Measurements from ENCODE around the gene F10. TPM values are rescaled to one million over a fixed set of nuclear protein-coding genes. Genes with fewer than 3 reads are reported as not detected.
"Not testable (repeated sequence)": the region's sequence is repeated elsewhere in the genome, so short reads cannot be mapped to it uniquely, and the experiment has no call there.

F10 gene
- total and polyA plus RNA-seq, 4 donors: 2.5 to 18.8 (median 7.7) TPM

DNA sequence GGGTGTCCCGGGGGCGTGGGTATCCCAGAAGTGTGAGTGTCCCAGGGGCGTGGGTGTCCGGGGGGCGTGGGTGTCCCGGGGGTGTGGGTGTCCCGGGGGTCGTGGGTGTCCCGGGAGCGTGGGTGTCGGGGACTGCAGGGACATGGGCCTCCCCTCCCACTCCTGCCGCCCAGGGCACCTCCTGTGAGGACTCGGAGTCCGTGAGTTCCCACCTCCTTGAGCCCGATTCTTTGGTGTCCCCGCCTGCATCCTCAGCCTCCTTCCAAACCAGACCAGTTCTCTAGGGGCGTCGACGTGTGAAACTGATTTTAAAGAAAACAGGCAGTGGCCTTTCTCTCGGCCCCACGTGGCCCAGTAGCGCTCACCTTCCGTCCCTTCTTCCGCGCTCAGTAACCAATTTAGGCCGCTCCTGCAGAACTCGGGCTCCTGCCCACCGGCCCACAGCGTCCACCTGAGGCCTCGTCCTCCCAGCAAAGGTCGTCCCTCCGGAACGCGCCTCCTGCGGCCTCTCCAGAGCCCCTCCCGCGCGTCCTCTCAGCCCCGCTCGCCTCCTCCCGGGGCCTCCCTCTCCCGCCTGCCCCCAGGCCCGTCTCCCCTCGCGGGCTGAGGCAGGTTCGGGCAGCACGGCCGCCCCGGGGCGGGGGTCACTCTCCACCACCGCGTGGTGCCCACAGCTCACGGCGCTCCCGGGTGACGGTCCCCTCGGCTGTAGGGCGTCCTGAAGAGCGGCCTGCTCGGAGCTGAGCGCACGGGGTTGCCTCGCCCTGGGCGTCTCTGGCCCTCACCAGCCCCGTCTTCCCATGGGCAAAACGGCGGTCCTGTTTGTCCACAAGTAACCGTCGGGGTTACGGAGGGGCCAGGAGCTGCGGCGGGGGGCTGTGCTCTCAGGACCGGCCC is 13.2 kb upstream of the F10 start:
- H3K4me1 ChIP-seq (ENCODE audit: control insufficient read depth in 5 of 5, insufficient read depth in 5 of 5, low read length in 5 of 5): peaks cover 0 to 20% (median 6%) of the 10 kb centered on the region in 5 donors
- DNase-seq (no peak), ATAC-seq (ENCODE audit: insufficient read depth, low FRiP score) (no peak)
- H3K27me3 ChIP-seq (ENCODE audit: control insufficient read depth in 3 of 3, insufficient read depth in 3 of 3, low read length in 2 of 3): peaks cover 3 to 14% (median 14%) of the 10 kb centered on the region in 3 donors
- no peak overlapping the region for H3K27ac ChIP-seq (ENCODE audit: low read depth in 1 of 2, low read length in 1 of 2)
- H3K9me3 ChIP-seq (ENCODE audit: control insufficient read depth in 4 of 4, insufficient read depth in 3 of 4, low read length in 3 of 4): peaks cover 0 to 6% (median 0%) of the 10 kb centered on the region in 4 donors
- 33 to 37% methylated on average over 69 to 73 of the region's 73 CpGs for WGBS, 2 donors
- no peak overlapping the region for H3K9ac ChIP-seq (ENCODE audit: insufficient read depth in 1 of 2, low read length in 2 of 2)
- H3K4me3 ChIP-seq: no peak overlapping the region
- no peaks in the 10 kb centered on the region for H3K36me3 ChIP-seq (ENCODE audit: control insufficient read depth in 4 of 4, insufficient read depth in 4 of 4, low read length in 4 of 4)
- TF ChIP-seq, protein P1, sequence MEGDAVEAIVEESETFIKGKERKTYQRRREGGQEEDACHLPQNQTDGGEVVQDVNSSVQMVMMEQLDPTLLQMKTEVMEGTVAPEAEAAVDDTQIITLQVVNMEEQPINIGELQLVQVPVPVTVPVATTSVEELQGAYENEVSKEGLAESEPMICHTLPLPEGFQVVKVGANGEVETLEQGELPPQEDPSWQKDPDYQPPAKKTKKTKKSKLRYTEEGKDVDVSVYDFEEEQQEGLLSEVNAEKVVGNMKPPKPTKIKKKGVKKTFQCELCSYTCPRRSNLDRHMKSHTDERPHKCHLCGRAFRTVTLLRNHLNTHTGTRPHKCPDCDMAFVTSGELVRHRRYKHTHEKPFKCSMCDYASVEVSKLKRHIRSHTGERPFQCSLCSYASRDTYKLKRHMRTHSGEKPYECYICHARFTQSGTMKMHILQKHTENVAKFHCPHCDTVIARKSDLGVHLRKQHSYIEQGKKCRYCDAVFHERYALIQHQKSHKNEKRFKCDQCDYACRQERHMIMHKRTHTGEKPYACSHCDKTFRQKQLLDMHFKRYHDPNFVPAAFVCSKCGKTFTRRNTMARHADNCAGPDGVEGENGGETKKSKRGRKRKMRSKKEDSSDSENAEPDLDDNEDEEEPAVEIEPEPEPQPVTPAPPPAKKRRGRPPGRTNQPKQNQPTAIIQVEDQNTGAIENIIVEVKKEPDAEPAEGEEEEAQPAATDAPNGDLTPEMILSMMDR (IDR thresholded peaks at IDR 0.05; ENCODE audit: control extremely low read depth, extremely low read depth): no peak

DNA sequence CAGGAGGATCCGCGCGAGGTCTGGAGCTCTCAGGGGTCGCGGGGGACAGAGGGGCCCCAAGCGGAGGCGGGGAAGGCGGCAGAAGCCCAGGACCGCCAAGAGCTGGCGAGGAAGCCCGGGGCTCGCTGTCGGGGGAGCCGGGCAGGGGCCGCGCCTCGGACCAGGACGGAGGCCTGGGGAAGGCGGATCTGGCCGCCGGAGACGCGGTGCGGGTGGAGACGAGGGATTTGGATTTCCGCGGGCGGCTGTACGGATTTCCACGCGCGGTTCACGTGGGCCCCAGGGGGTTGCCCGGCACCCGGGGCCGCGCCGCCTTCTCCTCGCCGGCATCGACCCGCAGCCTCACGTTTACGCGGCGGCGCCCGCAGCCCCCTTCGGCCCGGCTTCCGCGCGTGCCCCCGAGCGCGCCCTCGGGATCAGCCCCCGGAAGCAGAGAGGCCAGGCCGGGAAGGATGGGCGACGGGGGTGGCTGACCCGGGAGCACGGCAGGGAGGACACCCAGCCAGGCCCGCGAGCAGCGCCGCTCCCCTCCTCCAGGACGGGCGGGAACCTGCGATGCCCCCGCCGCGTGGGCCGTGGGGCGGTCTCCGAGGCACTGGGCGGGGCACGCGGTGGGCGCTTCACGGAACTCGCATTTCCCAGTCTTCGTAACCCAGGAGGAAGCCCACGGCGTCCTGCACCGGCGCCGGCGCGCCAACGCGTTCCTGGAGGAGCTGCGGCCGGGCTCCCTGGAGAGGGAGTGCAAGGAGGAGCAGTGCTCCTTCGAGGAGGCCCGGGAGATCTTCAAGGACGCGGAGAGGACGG is 12.3 kb upstream of the F10 start:
- DNase-seq: peak in 1 of 3 donors; percentile 46
- no peaks in the 10 kb centered on the region for H3K36me3 ChIP-seq (ENCODE audit: control insufficient read depth in 4 of 4, insufficient read depth in 4 of 4, low read length in 4 of 4)
- H3K4me1 ChIP-seq (ENCODE audit: control insufficient read depth in 5 of 5, insufficient read depth in 5 of 5, low read length in 5 of 5): peaks cover 0 to 17% (median 3%) of the 10 kb centered on the region in 5 donors
- H3K9me3 ChIP-seq (ENCODE audit: control insufficient read depth in 4 of 4, insufficient read depth in 3 of 4, low read length in 3 of 4): peaks cover 0 to 6% (median 0%) of the 10 kb centered on the region in 4 donors
- ATAC-seq (ENCODE audit: insufficient read depth, low FRiP score): peak; percentile 19
- H3K27ac ChIP-seq (ENCODE audit: low read depth in 1 of 2, low read length in 1 of 2): no peak overlapping the region
- H3K27me3 ChIP-seq (ENCODE audit: control insufficient read depth in 3 of 3, insufficient read depth in 3 of 3, low read length in 2 of 3): peaks cover 3 to 14% (median 14%) of the 10 kb centered on the region in 3 donors
- TF ChIP-seq, protein P1 (IDR thresholded peaks at IDR 0.05; ENCODE audit: control extremely low read depth, extremely low read depth): no peak
- peak overlapping the region; percentile 13 for H3K4me3 ChIP-seq
- 1 to 2% methylated on average over 83 to 99 of the region's 99 CpGs for WGBS, 2 donors
- H3K9ac ChIP-seq (ENCODE audit: insufficient read depth in 1 of 2, low read length in 2 of 2): no peak overlapping the region

DNA sequence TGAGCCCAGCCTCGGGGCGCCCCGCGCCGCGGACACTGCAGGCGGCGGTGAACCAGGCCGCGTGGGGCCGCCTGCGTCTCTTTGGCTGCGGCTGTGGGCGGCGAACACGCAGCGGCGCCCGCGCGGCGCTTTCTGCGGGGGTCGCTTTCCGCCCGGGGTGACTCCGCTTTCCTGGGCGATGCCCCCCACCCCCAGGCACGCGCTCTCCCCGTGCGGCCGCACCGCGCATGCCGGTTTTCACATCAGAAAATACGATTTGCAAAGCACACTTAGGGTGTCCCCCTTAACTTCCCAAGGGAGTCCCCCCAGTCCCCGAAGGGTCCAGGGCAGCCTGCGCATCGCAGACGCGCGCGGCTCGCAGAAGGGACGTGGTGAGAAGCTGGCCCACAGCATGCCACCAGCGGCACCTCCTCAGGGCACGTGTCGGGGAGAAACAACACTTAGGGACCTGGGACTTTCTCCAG is 11.7 kb upstream of the F10 start:
- Histone ChIP-seq H3K27me3 (ENCODE audit: control insufficient read depth in 3 of 3, insufficient read depth in 3 of 3, low read length in 2 of 3) (peaks cover 3 to 14% (median 14%) of the 10 kb centered on the region in 3 donors), H3K36me3 (ENCODE audit: control insufficient read depth in 4 of 4, insufficient read depth in 4 of 4, low read length in 4 of 4) (no peaks in the 10 kb centered on the region), H3K4me1 (ENCODE audit: control insufficient read depth in 5 of 5, insufficient read depth in 5 of 5, low read length in 5 of 5) (peaks cover 0 to 12% (median 0%) of the 10 kb centered on the region in 5 donors), H3K27ac (ENCODE audit: low read depth in 1 of 2, low read length in 1 of 2) (no peak overlapping the region), H3K4me3 (no peak overlapping the region), H3K9ac (ENCODE audit: insufficient read depth in 1 of 2, low read length in 2 of 2) (no peak overlapping the region), H3K9me3 (ENCODE audit: control insufficient read depth in 4 of 4, insufficient read depth in 3 of 4, low read length in 3 of 4) (peaks cover 0 to 6% (median 0%) of the 10 kb centered on the region in 4 donors)
- ATAC-seq (ENCODE audit: insufficient read depth, low FRiP score) (no peak), DNase-seq (peak in 1 of 3 donors; percentile 51)
- TF ChIP-seq, protein P1 (IDR thresholded peaks at IDR 0.05; ENCODE audit: control extremely low read depth, extremely low read depth): no peak
- 20 to 26% methylated on average over 35 to 49 of the region's 49 CpGs for WGBS, 2 donors

DNA sequence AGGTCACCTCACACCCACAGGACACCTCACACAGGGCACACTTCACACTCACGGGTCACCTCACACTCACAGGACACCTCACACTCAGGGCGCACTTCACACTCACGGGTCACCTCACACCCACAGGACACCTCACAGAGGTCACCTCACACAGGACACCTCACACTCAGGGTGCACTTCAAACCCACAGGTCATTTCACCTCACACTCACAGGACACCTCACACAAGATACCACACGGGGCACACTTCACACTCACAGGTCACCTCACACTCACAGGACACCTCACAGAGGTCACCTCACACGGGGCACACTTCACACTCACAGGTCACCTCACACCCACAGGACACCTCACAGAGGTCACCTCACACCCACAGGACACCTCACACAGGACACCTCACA is 10.8 kb upstream of the F10 start:
- not testable (repeated sequence) for ATAC-seq (ENCODE audit: insufficient read depth, low FRiP score); H3K9me3 ChIP-seq (ENCODE audit: control insufficient read depth in 4 of 4, insufficient read depth in 3 of 4, low read length in 3 of 4); H3K27ac ChIP-seq (ENCODE audit: low read depth in 1 of 2, low read length in 1 of 2); H3K36me3 ChIP-seq (ENCODE audit: control insufficient read depth in 4 of 4, insufficient read depth in 4 of 4, low read length in 4 of 4); H3K4me3 ChIP-seq; H3K9ac ChIP-seq (ENCODE audit: insufficient read depth in 1 of 2, low read length in 2 of 2)
- Histone ChIP-seq H3K27me3 (ENCODE audit: control insufficient read depth in 3 of 3, insufficient read depth in 3 of 3, low read length in 2 of 3) (peaks cover 3 to 14% (median 14%) of the 10 kb centered on the region in 3 donors), H3K4me1 (ENCODE audit: control insufficient read depth in 5 of 5, insufficient read depth in 5 of 5, low read length in 5 of 5) (peaks cover 0 to 11% (median 0%) of the 10 kb centered on the region in 5 donors)
- peak in 2 of 3 donors; percentile 9 to 21 for DNase-seq
- WGBS, 2 donors: 89 to 91% methylated on average over 5 of the region's 5 CpGs

DNA sequence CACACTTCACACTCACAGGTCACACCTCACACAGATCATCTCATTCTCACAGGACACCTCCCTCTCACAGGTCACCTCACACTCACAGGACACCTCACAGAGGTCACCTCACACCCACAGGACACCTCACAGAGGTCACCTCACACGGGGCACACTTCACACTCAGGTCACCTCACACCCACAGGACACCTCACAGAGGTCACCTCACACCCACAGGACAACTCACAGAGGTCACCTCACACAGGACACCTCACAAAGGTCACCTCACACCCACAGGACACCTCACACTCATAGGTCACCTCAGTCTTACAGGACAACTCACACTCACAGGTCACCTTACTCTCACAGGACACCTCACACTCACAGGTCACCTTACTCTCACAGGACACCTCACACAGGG is 10.1 kb upstream of the F10 start:
- DNase-seq: peak in 1 of 3 donors; percentile 8
- H3K4me3 ChIP-seq; H3K27ac ChIP-seq (ENCODE audit: low read depth in 1 of 2, low read length in 1 of 2); H3K9ac ChIP-seq (ENCODE audit: insufficient read depth in 1 of 2, low read length in 2 of 2); H3K9me3 ChIP-seq (ENCODE audit: control insufficient read depth in 4 of 4, insufficient read depth in 3 of 4, low read length in 3 of 4); ATAC-seq (ENCODE audit: insufficient read depth, low FRiP score); H3K36me3 ChIP-seq (ENCODE audit: control insufficient read depth in 4 of 4, insufficient read depth in 4 of 4, low read length in 4 of 4): not testable (repeated sequence)
- Histone ChIP-seq H3K27me3 (ENCODE audit: control insufficient read depth in 3 of 3, insufficient read depth in 3 of 3, low read length in 2 of 3) (peaks cover 3 to 14% (median 14%) of the 10 kb centered on the region in 3 donors), H3K4me1 (ENCODE audit: control insufficient read depth in 5 of 5, insufficient read depth in 5 of 5, low read length in 5 of 5) (peaks cover 0 to 11% (median 0%) of the 10 kb centered on the region in 5 donors)
- WGBS, 2 donors: 78 to 79% methylated on average over 1 of the region's 1 CpG

All from lung (tissue), 12 donors.